NCI-H2081 treated with DMSO at 0.1 percent for 48 hours (cell line): ENCODE results near the gene RTN4RL1.

ENCODE experiments used
- DNase-seq: peaks from one replicate; lab custom pipeline; 2025; lab: John Stamatoyannopoulos, UW

The RTN4RL1 gene

GRCh38 chr17:2059547-2060384 lies 34.6 kb upstream of the RTN4RL1 start:
- no peak for DNase-seq

- DNase-seq, result no peak
Observed at GRCh38 chr17:2058586-2059546, 33.7 kb upstream of the RTN4RL1 start.

DNA sequence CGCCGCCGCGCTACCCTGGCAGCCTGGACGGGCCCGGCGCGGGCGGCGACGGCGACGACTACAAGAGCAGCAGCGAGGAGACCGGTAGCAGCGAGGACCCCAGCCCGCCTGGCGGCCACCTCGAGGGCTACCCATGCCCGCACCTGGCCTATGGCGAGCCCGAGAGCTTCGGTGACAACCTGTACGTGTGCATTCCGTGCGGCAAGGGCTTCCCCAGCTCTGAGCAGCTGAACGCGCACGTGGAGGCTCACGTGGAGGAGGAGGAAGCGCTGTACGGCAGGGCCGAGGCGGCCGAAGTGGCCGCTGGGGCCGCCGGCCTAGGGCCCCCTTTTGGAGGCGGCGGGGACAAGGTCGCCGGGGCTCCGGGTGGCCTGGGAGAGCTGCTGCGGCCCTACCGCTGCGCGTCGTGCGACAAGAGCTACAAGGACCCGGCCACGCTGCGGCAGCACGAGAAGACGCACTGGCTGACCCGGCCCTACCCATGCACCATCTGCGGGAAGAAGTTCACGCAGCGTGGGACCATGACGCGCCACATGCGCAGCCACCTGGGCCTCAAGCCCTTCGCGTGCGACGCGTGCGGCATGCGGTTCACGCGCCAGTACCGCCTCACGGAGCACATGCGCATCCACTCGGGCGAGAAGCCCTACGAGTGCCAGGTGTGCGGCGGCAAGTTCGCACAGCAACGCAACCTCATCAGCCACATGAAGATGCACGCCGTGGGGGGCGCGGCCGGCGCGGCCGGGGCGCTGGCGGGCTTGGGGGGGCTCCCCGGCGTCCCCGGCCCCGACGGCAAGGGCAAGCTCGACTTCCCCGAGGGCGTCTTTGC lies 32.8 kb upstream of the RTN4RL1 start:
- no peak for DNase-seq

DNA sequence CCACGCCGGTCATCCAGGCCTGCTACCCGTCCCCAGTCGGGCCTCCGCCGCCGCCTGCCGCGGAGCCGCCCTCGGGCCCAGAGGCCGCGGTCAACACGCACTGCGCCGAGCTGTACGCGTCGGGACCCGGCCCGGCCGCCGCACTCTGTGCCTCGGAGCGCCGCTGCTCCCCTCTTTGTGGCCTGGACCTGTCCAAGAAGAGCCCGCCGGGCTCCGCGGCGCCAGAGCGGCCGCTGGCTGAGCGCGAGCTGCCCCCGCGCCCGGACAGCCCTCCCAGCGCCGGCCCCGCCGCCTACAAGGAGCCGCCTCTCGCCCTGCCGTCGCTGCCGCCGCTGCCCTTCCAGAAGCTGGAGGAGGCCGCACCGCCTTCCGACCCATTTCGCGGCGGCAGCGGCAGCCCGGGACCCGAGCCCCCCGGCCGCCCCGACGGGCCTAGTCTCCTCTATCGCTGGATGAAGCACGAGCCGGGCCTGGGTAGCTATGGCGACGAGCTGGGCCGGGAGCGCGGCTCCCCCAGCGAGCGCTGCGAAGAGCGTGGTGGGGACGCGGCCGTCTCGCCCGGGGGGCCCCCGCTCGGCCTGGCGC lies 32.1 kb upstream of the RTN4RL1 start:
- DNase-seq, result no peak

DNA sequence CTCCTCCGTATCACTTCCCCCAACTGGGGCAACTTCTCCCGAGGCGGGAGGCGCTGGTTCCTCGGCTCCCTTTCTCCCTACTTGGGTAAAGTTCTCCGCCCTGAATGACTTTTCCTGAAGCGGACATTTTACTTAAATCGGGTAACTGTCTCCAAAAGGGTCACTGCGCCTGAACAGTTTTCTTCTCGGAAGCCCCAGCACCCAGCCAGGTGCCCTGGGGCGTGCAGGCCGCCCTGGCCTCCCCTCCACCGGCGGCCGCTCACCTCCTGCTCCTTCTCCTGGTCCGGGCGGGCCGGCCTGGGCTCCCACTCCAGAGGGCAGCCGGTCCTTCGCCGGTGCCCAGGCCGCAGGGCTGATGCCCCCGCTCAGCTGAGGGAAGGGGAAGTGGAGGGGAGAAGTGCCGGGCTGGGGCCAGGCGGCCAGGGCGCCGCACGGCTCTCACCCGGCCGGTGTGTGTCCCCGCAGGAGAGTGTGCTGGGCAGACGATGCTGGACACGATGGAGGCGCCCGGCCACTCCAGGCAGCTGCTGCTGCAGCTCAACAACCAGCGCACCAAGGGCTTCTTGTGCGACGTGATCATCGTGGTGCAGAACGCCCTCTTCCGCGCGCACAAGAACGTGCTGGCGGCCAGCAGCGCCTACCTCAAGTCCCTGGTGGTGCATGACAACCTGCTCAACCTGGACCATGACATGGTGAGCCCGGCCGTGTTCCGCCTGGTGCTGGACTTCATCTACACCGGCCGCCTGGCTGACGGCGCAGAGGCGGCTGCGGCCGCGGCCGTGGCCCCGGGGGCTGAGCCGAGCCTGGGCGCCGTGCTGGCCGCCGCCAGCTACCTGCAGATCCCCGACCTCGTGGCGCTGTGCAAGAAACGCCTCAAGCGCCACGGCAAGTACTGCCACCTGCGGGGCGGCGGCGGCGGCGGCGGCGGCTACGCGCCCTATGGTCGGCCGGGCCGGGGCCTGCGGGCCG lies 31.4 kb upstream of the RTN4RL1 start:
- DNase-seq, result no peak

DNA sequence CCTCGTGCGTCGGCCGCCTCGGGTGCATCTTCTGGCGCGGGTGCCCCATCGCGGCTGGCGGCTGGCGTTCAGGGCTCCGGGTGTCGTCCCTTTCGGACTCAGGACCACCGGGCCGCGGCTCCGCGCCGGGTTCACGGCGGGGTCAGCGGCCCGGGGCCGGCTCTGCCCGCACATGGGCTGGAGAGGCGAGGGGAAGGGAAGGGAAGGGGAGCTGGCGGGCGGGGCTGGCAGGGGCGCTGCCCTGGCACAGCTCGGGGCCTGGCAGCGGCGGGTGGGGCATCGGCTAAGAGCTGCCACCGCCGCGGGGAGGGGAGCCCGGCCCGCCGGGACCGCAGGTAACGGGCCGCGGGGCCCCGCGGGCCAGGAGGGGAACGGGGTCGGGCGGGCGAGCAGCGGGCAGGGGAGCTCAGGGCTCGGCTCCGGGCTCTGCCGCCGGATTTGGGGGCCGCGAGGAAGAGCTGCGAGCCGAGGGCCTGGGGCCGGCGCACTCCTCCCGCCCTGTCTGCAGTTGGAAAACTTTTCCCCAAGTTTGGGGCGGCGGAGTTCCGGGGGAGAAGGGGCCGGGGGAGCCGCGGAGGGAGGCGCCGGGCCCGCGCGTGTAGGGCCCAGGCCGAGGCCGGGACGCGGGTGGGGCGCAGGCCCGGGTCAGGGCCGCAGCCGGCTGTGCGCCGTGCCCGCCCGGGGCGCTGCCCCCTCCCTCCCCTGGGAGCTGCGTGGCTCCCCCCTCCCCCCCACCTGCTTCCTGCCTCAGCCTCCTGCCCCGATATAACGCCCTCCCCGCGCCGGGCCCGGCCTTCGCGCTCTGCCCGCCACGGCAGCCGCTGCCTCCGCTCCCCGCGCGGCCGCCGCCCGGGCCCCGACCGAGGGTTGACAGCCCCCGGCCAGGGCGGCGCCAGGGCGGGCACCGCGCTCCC lies 30.4 kb upstream of the RTN4RL1 start:
- no peak for DNase-seq

GRCh38 chr17:2054512-2055291 lies 29.6 kb upstream of the RTN4RL1 start, which contains the start of gene HIC1:
Gene HIC1, plus strand, starts transcription at chr17:2055103. Its CDS starts 1,588 bp downstream, at chr17:2056691.
- no peak for DNase-seq

DNA sequence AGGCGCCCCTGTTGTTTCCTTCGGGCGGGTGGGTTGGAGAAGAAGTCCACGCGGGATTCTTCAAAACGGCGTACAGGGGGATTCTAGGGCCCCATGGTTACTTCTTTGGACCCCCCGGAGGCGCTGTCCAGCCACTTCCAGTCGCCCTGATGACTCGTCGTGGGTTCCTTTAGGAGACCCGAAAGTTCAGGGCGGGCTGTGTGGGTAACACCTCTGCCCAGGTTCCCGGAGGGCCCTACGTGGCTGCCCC lies 29.1 kb upstream of the RTN4RL1 start:
- DNase-seq, result no peak

DNA sequence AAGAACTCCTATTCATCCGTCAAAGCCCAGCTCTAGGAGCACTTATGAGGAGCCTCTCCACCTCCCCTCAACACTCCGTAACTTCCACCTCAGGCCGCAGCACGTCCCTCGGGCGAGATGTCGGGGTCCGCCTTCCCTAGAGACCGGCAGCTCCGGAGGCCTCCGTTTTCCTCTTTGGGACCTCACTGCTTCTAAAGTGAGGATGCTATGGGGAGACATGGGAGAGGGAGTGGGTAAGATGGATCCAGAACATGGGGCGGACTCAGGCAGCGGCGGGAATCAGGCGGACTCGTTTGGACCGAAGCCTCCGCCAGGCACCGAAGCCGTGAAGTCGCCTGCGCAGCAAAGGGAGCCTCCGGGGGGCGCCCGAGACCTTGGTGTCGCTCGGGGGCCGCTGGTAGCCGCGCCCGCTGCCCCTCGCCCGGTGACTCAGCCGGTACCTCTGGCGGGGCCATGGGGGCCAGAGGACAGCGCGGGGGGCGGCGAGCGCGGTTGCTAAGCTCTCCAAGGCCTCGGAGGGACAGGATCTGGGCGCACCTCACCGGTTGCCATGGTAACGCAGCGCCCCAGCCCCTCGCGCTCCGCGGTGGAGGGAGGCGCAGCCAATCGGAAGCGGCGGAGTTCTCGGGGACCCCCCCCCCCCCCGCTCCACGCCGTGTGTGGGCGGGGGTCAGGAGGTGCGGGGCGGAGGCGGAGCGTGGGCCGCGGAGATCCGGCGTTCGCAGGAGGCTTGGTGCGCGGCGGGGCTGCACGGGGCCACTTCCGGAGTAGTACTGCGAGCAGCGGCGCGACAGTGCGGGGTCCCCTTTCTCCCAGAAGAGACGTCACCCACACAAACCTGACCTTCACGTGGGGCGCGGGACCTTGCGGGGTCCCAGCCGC lies 28.5 kb upstream of the RTN4RL1 start:
- no peak for DNase-seq

DNA sequence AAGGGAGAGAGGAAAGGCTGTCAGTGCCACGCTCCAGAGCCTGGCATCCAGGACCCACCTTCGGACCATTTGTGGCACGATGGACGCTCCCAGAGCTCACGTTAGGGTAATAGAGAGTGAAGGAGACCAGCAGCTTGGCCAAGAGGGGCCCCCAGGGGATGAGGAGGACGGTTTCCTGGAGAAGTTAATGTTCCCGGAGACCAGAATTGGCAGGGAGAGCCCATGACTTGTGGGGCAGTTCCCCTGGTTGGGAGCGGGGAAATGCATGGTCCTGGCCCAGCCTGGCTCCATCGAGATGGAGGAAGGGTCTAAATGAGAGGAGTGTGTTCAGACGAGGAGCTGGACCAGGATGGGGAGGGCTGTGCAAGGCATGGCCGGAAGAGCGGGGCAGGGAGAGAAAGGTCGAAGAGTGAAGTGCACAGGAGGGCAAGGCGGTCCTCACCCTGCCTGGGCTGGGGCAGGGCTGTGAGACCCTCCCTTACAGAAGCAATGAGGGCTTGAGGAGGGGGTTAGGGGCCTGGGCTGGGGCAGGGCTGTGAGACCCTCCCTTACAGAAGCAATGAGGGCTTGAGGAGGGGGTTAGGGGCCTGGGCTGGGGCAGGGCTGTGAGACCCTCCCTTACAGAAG lies 26.9 kb upstream of the RTN4RL1 start:
- no peak for DNase-seq

- DNase-seq, result no peak
Observed at GRCh38 chr17:2051061-2051932, 26.2 kb upstream of the RTN4RL1 start.

DNA sequence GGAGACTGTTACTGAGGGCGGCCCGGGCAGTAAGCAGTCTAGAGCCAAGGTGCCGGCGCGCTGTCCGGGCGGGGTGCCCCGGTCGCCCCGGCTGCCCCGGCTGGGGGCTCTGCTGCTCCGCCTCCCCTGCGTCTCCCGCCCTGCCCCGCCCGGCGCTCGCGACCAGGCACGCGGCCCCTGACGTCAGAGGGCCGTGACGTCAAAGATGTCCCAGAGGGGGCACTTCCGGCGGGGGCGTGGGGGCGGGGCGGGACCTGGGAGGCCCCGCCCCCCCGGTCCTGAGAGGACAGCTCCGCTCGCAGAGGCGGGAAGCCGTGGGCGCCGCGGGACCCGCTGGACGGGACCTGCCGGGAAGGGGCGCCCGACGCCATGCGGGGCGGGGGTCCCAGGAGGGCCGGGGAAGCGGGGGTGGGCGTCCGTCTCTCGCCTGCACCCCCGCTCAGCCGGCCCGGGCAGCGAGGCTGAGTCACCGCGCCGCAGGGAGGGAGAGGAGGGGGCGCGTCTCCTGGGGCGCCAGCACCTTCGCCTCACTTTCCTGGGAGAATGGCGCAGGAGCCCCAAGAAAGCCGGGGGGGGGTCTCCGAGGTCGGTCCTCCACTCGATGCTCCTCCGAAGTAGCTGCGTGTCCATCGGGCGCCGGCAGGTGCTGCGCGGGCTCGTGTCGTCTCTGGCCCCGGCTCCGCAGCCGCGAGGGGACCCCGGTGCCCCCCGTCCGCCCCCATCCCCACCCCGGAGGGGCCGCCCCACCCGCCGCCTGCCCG lies 25.3 kb upstream of the RTN4RL1 start:
- DNase-seq, result no peak

GRCh38 chr17:2049333-2050299 lies 24.5 kb upstream of the RTN4RL1 start:
- DNase-seq, result no peak

DNA sequence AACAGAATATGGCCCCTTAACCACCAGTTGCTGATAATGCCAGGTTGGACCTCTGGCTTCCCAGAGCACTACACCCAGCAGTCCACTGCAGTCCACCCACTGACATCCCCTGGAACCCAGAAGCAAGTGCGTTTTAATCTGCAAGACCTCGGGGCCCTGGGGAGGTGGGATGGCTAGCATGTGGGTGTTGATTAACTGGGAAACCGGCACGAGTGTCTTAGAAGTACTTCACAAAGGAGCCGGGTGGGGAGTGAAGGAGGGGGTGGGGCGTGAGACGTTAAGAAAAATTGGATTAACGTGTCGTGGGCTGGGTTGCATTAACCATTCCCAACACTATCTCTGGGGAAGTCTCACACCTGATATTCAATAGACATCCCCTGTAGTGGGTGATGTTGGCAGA lies 23.7 kb upstream of the RTN4RL1 start:
- DNase-seq, result no peak
